ENCODE data around the gene IFT122. TPM values are rescaled to one million over a fixed set of nuclear protein-coding genes. Genes with fewer than 3 reads are reported as not detected.

Gene IFT122
- total RNA-seq, 1 donor from 2014 or later = 19.2 TPM

DNA sequence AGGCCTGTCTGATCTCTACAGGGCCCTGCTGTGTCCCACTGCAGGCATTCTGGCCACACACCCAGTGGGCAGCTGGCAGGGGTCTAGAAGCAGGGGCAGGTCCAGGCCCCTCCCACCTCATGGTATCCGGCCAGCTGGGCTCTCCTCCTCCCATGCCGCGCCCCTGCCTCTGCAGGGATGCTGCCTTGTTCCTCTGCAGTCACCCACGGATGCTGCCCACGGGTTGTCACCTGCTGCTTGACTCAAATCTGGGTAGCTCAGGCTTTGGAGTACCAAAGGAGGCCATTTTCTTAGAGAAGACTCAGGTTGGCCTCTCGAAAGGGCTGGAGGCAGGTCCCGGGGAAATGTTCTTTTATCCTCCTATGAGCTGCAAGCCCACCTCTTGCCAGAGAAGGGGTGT lies 36.6 kb upstream of the IFT122 start:
- Mint-ChIP-seq H3K27ac (no peak overlapping the region), H3K27me3 (no peaks in the 10 kb centered on the region), H3K4me3 (no peak overlapping the region), H3K9me3 (no peaks in the 10 kb centered on the region), H3K36me3 (ENCODE audit: low read depth) (peaks cover 8% of the 10 kb centered on the region), H3K4me1 (peaks cover 19% of the 10 kb centered on the region)
- DNase-seq (no peak), ATAC-seq (ENCODE audit: low read depth) (no peak)
- intact Hi-C loops (cut with micrococcal nuclease) = no loop called here
- TF ChIP-seq, protein P1, sequence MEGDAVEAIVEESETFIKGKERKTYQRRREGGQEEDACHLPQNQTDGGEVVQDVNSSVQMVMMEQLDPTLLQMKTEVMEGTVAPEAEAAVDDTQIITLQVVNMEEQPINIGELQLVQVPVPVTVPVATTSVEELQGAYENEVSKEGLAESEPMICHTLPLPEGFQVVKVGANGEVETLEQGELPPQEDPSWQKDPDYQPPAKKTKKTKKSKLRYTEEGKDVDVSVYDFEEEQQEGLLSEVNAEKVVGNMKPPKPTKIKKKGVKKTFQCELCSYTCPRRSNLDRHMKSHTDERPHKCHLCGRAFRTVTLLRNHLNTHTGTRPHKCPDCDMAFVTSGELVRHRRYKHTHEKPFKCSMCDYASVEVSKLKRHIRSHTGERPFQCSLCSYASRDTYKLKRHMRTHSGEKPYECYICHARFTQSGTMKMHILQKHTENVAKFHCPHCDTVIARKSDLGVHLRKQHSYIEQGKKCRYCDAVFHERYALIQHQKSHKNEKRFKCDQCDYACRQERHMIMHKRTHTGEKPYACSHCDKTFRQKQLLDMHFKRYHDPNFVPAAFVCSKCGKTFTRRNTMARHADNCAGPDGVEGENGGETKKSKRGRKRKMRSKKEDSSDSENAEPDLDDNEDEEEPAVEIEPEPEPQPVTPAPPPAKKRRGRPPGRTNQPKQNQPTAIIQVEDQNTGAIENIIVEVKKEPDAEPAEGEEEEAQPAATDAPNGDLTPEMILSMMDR (IDR thresholded peaks at IDR 0.05) = no peak
- ChIA-PET CTCF (no interaction called here), POLR2A (interaction anchor here (1.1 kb wide), 1 partner anchor 11 kb away, joined by 5 read pairs; no protein-coding TSS in a partner anchor)

DNA sequence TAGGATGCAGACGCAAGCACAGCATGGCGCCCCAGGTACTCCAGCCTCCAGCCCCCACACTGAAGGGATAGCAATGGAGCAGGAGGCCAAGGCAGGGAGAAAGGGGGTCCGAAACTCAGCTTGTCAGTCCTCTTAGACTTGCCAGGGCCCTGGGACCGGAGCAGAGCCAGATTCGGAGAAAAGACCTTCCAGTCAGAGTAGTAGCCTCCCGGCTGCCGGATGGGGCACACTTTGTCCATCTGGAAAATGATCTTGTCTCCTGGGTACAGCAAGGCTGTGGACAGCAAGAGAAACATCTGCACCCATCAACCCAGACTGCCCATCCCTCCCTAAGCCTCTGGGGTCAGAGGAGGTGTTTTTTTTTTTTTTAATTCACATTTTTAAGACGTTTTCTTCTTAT lies 35.9 kb upstream of the IFT122 start:
- ChIA-PET CTCF (no interaction called here), POLR2A (interaction anchor here (1.1 kb wide), 1 partner anchor 10 kb away, joined by 5 read pairs; no protein-coding TSS in a partner anchor)
- Mint-ChIP-seq H3K27me3 (no peaks in the 10 kb centered on the region), H3K4me3 (no peak overlapping the region), H3K4me1 (peaks cover 19% of the 10 kb centered on the region), H3K27ac (no peak overlapping the region), H3K9me3 (no peaks in the 10 kb centered on the region), H3K36me3 (ENCODE audit: low read depth) (peaks cover 4% of the 10 kb centered on the region)
- intact Hi-C loops (cut with micrococcal nuclease) = no loop called here
- TF ChIP-seq, protein P1 (IDR thresholded peaks at IDR 0.05) = no peak
- ATAC-seq (ENCODE audit: low read depth) (no peak), DNase-seq (no peak)

DNA sequence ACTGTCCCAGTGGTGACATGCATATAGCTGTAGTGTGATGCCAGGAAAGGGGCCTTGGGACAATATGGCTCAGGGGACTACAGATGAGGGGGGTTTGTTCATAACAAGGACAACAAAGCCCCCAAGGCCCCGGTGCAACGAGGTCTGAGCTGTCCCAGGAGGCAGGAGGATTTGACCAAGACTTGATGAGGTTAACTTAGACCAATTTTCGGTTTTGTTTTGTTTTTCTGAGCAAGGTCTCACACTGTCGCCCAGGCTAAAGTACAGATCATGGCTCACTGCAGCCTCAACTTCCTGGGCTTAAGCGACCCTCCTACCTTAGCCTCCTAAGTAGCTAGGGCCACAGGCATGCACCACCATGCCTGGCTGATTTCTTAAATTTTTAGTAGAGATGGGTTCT lies 35.4 kb upstream of the IFT122 start:
- TF ChIP-seq, protein P1 (IDR thresholded peaks at IDR 0.05) = no peak
- H3K9me3 Mint-ChIP-seq = no peaks in the 10 kb centered on the region
- intact Hi-C loops (cut with micrococcal nuclease) = no loop called here
- no peaks in the 10 kb centered on the region for H3K27me3 Mint-ChIP-seq
- H3K4me1 Mint-ChIP-seq = peaks cover 19% of the 10 kb centered on the region
- ATAC-seq (ENCODE audit: low read depth) (no peak), DNase-seq (no peak)
- ChIA-PET CTCF (no interaction called here), POLR2A (no interaction called here)
- no peak overlapping the region for H3K4me3 Mint-ChIP-seq
- H3K27ac Mint-ChIP-seq = no peak overlapping the region
- H3K36me3 Mint-ChIP-seq (ENCODE audit: low read depth) = no peaks in the 10 kb centered on the region

DNA sequence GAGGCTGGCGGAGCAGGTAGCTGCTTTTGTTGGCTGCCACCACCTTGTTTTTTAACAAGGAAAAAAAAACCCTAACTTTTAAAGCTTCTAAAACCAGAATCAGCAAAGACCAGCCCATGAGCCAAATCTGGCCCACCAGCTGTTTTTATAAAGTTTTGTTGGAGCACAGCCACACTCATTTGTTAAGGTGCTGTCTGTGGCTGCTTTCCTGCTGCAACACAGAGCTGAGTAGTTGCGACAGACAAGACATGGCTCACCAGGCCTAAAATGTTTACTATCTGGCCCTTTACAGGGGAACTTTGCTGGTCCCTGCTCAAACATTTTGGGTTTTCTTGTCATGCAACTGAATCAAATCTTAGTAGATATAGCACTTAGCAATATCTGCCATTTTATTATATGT lies 30.5 kb upstream of the IFT122 start:
- Mint-ChIP-seq H3K4me3 (no peak overlapping the region), H3K4me1 (peaks cover 19% of the 10 kb centered on the region), H3K36me3 (ENCODE audit: low read depth) (no peaks in the 10 kb centered on the region), H3K9me3 (no peaks in the 10 kb centered on the region), H3K27ac (peak overlapping the region; percentile 50), H3K27me3 (no peaks in the 10 kb centered on the region)
- TF ChIP-seq, protein P1 (IDR thresholded peaks at IDR 0.05) = no peak
- DNase-seq (no peak), ATAC-seq (ENCODE audit: low read depth) (no peak)
- intact Hi-C loops (cut with micrococcal nuclease) = no loop called here
- ChIA-PET POLR2A (interaction anchor here (1.1 to 1.2 kb wide), 2 partner anchors 10 to 30 kb away, joined by 3 to 8 read pairs; partner anchors contain the start of genes IFT122 and MBD4), CTCF (no interaction called here)

DNA sequence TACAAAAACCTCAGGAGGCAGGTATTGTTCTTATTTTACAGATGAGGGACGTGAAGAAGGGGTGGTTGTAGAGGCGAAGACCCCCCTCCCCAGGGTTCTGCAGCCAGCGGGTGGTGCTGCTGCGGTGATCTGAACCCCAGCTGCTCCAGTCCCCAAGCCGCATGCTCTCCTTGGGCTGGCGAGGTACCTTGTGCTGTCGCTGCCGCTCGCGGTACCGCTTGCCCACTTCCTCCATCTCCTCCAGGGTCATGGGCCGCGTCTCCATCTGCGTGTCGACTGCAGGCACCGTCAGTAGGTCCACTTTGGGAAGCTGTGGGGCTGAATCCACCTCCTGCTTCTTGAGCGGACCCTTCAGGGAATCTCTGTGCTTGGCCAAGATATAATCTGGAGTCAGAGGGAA lies 29.1 kb upstream of the IFT122 start:
- ATAC-seq (ENCODE audit: low read depth) (no peak), DNase-seq (no peak)
- ChIA-PET POLR2A (no interaction called here), CTCF (no interaction called here)
- H3K4me3 Mint-ChIP-seq = no peak overlapping the region
- TF ChIP-seq, protein P1 (IDR thresholded peaks at IDR 0.05) = no peak
- no peaks in the 10 kb centered on the region for H3K27me3 Mint-ChIP-seq
- no peaks in the 10 kb centered on the region for H3K9me3 Mint-ChIP-seq
- H3K36me3 Mint-ChIP-seq (ENCODE audit: low read depth) = no peaks in the 10 kb centered on the region
- H3K4me1 Mint-ChIP-seq = peaks cover 19% of the 10 kb centered on the region
- no peak overlapping the region for H3K27ac Mint-ChIP-seq
- intact Hi-C loops (cut with micrococcal nuclease) = no loop called here
